AG09319 (cell line): ENCODE measurements around the gene MIAT.

ENCODE experiments used
- DNase-seq: peaks from one replicate; pipeline ENCODE4 v3.0.0-alpha.2; 2010; ENCODE audit warnings: low read depth; ENCODE audit errors: extremely low read depth
- CTCF ChIP-seq: IDR thresholded peaks from 2 replicates; pipeline ENCODE4 v1.5.1; 2011; ENCODE audit warnings: low read depth, mild to moderate bottlenecking, inconsistent platforms, low read length, moderate library complexity

The MIAT gene

DNA sequence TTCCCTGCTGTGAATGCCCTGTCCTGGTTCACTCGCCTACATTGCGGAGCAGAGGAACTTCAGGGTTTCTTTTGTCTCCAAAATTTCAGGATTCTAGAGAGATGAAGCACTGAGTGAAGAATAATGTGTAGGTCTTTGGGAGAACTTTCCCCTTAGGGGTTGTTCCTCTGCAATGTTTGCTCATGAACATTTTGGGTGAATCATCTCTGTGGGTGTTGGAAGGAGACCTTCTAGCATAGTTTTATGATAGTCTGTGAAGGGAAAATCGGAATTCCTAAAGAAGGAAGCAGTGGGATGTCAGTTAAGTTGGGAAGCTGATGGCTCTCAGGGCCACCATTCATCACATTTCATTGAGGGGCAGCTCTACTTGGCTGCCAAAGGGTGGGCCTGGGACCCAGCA lies 64.8 kb downstream of the MIAT start:
- no peak for DNase-seq
- TF ChIP-seq CTCF: no peak

GRCh38 chr22:26724414-26724813 lies 67.0 kb downstream of the MIAT start:
- DNase-seq: no peak

GRCh38 chr22:26725012-26725676 lies 67.8 kb downstream of the MIAT start:
- DNase-seq: no peak
- no peak for TF ChIP-seq CTCF

More at GRCh38 chr22:26724414-26724813, 67.0 kb downstream of the MIAT start:
- TF ChIP-seq CTCF: no peak
